GM21447 (cell line): ENCODE measurements around the gene CNBD2.
A peak's percentile ranks its signal among the peaks of the same experiment; 100 is the strongest.
"Not testable (repeated sequence)": the region's sequence is repeated elsewhere in the genome, so short reads cannot be mapped to it uniquely, and the experiment has no call there.

Experiments used
- ATAC-seq: cut with Tn5 transposase; IDR thresholded peaks from one replicate; pipeline ENCODE4 v1.9.1; 2021; ENCODE audit not compliant: unreplicated experiment

Gene CNBD2

GRCh38 chr20:36018208-36018988 lies 50.0 kb downstream of the CNBD2 start:
- ATAC-seq, result no peak

- not testable (repeated sequence) for ATAC-seq
Observed at GRCh38 chr20:36026131-36026530, 57.7 kb downstream of the CNBD2 start.

- no peak for ATAC-seq
Observed at GRCh38 chr20:36028106-36028808, 59.9 kb downstream of the CNBD2 start.

- ATAC-seq, result no peak
Observed at GRCh38 chr20:36030149-36030548, 61.8 kb downstream of the CNBD2 start.

DNA sequence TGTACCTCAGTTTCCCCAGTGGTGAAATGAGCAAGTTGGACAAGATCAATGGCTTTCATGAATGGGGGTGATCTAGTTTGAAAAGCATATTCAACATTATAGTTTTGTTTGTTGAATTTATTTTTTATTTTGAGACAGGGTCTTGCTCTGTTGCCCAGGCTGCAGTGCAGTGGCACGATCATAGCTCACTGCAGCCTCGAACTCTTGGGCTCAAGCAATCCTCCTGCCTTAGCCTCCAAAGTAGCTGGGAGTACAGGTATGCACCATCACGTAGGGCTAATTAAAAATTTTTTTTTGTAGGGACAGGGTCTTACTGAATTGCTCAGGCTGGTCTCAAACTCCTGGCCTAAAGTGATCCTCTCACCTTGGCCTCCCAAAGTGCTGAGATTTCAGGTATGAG lies 63.4 kb downstream of the CNBD2 start:
- ATAC-seq, result no peak

DNA sequence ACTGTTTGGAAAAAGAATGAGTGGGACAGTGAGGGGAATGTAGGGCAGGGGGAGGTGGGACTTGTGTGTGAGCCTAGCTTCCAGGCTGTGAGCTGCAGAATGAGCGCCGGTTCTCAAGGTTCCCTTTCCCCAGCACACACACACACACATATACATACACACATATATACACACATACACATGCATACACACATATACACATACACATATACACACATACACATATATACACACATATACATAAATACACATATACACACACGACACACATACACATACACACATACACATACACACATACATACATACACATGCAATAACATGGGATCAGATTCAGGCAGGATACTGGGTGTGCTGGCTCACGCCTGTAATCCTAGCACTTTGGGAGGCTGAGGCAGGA lies 66.5 kb downstream of the CNBD2 start:
- no peak for ATAC-seq

DNA sequence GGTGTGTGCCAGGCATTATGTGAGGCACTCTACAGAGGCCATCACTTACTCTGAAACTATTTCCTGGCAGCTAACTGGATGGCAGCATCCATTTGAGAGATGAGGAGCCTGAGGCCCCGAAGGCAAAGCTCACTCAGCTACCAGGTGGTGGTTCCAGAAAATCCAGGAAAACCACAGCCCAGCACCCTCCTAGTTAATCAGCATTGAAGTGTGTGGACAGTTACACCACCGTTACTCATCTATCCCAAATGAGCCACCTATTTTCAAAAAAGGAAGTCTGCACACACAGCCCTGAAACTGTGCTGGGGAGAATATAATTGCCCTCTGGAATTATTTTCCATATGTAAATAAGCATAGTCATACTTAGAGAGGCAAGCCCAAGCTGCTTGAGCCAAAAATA lies 67.4 kb downstream of the CNBD2 start:
- ATAC-seq, result no peak

- ATAC-seq, result no peak
Observed at GRCh38 chr20:36036688-36037087, 68.3 kb downstream of the CNBD2 start.

- ATAC-seq, result no peak
Observed at GRCh38 chr20:36040571-36040970, 72.2 kb downstream of the CNBD2 start.

GRCh38 chr20:36043441-36043840 lies 75.1 kb downstream of the CNBD2 start:
- no peak for ATAC-seq

GRCh38 chr20:36043892-36044515 lies 75.6 kb downstream of the CNBD2 start:
- ATAC-seq, result no peak

DNA sequence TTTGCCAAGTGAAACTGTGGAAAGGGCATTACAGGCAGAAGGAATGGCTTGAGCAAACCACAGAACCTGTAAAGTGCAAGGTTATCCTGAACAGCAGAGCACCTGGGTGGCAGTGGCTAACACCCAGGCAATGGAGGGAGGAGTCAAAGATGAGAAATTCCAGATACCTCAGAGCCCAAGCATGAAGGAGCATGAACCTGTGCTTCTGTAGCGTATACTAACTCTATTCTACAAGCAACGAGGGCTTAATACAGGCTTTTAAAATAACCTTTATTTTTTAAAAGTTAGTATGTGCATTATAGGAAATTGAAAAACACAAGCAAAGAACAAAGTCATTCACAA lies 77.0 kb downstream of the CNBD2 start:
- ATAC-seq, result no peak

DNA sequence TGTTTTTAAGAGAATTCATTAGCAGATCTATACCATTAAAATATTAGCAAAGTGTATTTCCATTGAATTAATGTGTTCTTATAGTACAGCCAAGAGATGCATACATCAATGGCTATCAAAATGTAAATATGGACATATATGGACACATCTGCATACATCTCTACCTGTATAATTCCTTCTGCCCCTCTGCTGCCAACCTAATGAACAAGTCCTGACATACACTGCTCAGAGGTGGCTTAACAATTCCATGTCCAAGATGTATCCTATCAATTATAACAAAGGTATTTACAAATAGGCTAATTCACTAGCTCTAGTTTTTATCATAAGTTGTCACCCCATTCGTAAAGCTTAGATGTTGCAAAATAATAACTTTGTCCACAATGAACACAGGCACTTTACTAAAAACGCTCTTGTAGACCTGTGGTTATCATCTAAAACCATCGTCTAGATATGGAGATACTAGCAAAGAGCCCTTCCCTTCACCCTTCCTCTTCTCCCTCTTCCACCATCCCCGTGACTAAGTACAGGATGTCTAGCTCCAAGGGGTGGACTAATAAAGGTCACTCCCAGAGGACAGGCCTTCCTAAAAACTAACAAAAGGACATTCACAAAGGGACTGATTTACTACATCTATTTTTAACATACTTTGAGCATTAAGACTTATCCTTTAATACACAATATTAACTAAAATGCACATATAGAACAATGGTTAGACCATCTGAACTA lies 77.8 kb downstream of the CNBD2 start:
- not testable (repeated sequence) for ATAC-seq

DNA sequence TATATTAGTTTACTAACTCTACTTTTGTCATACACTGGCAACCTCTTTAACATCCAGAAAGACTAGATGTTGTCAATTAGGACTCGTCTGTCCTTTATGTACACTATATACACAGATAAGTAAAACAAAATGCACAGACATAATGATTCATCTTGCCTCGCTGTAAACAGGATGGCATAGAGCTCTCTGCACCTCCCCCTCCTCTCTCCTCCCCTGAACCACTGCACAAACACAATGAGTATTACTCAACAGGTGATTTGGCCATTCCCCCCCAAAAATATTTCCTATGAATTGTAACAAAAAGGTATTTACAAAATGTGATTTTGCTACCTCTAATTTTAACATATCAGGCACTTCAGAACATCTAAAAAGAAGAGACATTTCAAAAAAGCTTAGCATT lies 81.0 kb downstream of the CNBD2 start:
- not testable (repeated sequence) for ATAC-seq

DNA sequence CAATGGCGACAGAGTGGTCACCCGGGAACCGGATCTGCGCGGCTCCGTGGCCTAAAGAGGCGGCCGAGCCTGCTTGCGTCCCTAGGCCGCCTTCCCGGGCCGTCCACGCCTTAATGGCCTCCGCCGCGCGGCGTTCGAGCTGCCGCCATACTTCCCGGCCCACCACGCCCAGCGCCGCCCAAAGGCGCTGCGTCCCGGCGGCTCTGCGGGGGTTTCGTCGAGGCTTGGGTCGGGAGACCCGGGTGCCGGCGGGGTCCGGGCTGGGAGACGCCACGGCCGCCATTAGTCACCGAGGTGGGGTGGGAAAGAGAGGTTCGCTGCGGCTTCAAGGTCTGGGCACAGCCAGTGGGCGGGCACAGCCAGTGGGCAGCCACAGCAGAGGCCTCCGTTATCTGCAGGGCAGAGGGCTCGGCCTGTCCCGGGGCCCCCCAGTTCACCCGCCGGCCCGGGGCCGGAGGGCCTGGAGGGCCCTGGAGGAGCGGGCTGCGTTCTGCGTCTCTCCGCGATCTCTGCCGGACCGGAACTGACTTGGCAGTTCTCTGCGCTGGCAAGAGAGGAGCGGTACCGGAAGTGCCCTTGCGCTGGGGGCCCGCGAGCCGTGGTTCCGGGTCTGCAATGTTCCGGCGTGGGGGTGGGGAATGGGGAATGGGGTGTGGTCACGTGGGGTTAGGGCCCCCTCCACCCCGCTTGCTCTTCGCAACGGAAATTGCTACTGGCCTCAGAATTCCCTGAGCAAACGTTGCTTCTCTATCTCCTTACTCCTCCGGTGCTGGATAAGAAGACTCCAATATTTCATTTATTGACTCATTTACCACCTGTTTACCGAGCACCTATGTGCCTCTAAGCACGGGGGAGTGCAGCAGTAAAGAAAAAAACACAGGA lies 82.3 kb downstream of the CNBD2 start:
- ATAC-seq, result peak; percentile 91

- ATAC-seq, result no peak
Observed at GRCh38 chr20:36051318-36052116, 83.1 kb downstream of the CNBD2 start.

DNA sequence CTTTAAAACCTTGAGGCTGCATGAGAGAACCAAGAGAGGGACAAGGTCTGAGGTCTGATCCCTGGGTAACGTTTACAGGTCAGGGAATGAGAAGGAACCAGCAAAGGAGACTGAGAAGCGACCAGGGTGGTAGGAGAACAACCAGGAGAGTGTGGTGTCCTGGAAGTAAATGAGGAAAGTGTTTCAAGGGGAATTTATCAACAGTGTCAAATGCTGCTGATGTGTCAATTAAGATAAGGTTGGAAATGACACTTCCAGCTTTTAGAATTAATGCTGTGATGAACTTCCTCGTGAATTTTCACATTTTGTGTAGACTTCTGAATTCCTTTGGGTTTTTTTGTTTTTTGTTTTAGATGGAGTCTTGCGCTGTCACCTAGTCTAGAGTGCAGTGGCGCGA lies 83.7 kb downstream of the CNBD2 start:
- no peak for ATAC-seq

- not testable (repeated sequence) for ATAC-seq
Observed at GRCh38 chr20:36053863-36054518, 85.6 kb downstream of the CNBD2 start.

- ATAC-seq, result no peak
Observed at GRCh38 chr20:36055145-36055544, 86.8 kb downstream of the CNBD2 start.
